ENCODE measurements around the gene TBCC. TPM values are rescaled to one million over a fixed set of nuclear protein-coding genes. Genes with fewer than 3 reads are reported as not detected.
"Not testable (repeated sequence)": the region's sequence is repeated elsewhere in the genome, so short reads cannot be mapped to it uniquely, and the experiment has no call there.

Gene TBCC
- total RNA-seq, 2 donors from 2014 or later = 24.3 to 25.3 TPM

GRCh38 chr6:42714098-42714761 lies 31.7 kb downstream of the TBCC start:
- ATAC-seq (replicated peaks in 1 of 2) = no peak
- H3K36me3 Mint-ChIP-seq (ENCODE audit: insufficient read depth in 2 of 2) = peaks cover 0 to 6% of the 10 kb centered on the region in 2 donors

GRCh38 chr6:42711930-42712329 lies 34.0 kb downstream of the TBCC start:
- no peak overlapping the region for H3K27ac Mint-ChIP-seq
- H3K4me1 Mint-ChIP-seq (ENCODE audit: low read depth) = peaks cover 6% of the 10 kb centered on the region
- peaks cover 0 to 6% of the 10 kb centered on the region in 2 donors for H3K36me3 Mint-ChIP-seq (ENCODE audit: insufficient read depth in 2 of 2)
- H3K4me3 Mint-ChIP-seq = no peak overlapping the region
- peaks cover 3 to 5% of the 10 kb centered on the region in 2 donors for H3K9me3 Mint-ChIP-seq
- ATAC-seq (replicated peaks in 1 of 2) = no peak
- no peak for DNase-seq
- H3K27me3 Mint-ChIP-seq (ENCODE audit: low read depth) = no peaks in the 10 kb centered on the region

More at GRCh38 chr6:42714098-42714761, 31.7 kb downstream of the TBCC start:
- no peak overlapping the region for H3K27ac Mint-ChIP-seq
- DNase-seq = no peak
- peaks cover 3 to 5% of the 10 kb centered on the region in 2 donors for H3K9me3 Mint-ChIP-seq
- H3K4me1 Mint-ChIP-seq (ENCODE audit: low read depth) = no peaks in the 10 kb centered on the region
- no peak overlapping the region for H3K4me3 Mint-ChIP-seq
- no peaks in the 10 kb centered on the region for H3K27me3 Mint-ChIP-seq (ENCODE audit: low read depth)

- H3K9me3 Mint-ChIP-seq = peaks cover 3 to 5% of the 10 kb centered on the region in 2 donors
Measured at GRCh38 chr6:42710316-42710715, 35.6 kb downstream of the TBCC start.

DNA sequence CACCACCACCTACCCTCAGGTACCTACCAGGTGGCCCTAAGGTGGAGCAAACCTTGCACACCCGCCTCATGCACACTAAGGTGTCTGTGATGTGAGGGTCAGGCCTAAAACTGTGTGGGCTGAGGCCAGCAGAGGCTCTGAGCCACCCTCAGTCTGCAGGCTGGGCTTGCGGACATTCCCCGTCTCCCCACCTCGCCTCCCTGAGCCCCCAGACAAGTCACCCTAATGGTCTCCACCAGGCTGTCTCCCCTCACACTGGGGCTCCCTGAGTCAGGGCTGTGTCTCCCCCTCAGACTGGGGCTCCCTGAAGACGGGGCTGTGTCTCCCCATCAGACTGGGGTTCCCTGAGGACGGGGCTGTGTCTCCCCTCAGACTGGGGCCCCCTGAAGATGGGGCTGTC lies 36.0 kb downstream of the TBCC start:
- H3K27me3 Mint-ChIP-seq (ENCODE audit: low read depth) = no peaks in the 10 kb centered on the region
- no peak overlapping the region for H3K27ac Mint-ChIP-seq
- H3K9me3 Mint-ChIP-seq = peaks cover 3 to 5% of the 10 kb centered on the region in 2 donors
- peaks cover 0 to 6% of the 10 kb centered on the region in 2 donors for H3K36me3 Mint-ChIP-seq (ENCODE audit: insufficient read depth in 2 of 2)
- no peak overlapping the region for H3K4me3 Mint-ChIP-seq
- DNase-seq (no peak), ATAC-seq (replicated peaks in 1 of 2) (no peak)
- peaks cover 6% of the 10 kb centered on the region for H3K4me1 Mint-ChIP-seq (ENCODE audit: low read depth)

More at GRCh38 chr6:42710316-42710715, 35.6 kb downstream of the TBCC start:
- Mint-ChIP-seq H3K4me3 (no peak overlapping the region), H3K27ac (no peak overlapping the region), H3K36me3 (ENCODE audit: insufficient read depth in 2 of 2) (peaks cover 0 to 6% of the 10 kb centered on the region in 2 donors), H3K27me3 (ENCODE audit: low read depth) (no peaks in the 10 kb centered on the region), H3K4me1 (ENCODE audit: low read depth) (peaks cover 6% of the 10 kb centered on the region)
- DNase-seq = no peak
- no peak for ATAC-seq (replicated peaks in 1 of 2)

DNA sequence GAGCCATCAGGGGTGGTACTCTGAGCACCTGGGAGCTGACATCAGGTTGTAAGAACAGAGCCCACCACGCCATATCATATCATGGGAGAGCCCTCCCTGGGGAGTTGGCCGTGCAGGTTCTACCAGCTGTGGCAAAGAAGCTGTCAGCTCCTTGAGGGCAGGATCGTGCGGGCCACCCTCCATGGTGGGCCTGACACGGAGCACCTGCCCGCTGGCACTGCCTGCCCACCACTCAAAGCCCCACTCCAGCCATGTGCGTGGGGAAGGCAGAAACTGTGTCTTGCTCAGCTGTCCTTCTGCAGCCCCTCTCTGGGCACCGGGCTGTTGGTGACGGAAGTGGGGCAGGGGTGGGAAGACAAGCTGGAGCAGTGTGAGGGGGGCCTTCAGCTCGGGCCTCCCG lies 37.8 kb downstream of the TBCC start:
- Mint-ChIP-seq H3K36me3 (ENCODE audit: insufficient read depth in 2 of 2) (peaks cover 0 to 6% of the 10 kb centered on the region in 2 donors), H3K27ac (no peak overlapping the region), H3K27me3 (ENCODE audit: low read depth) (no peaks in the 10 kb centered on the region), H3K4me1 (ENCODE audit: low read depth) (peaks cover 6% of the 10 kb centered on the region), H3K4me3 (no peak overlapping the region), H3K9me3 (peaks cover 3 to 5% of the 10 kb centered on the region in 2 donors)
- ATAC-seq (replicated peaks in 1 of 2) = peak in 1 of 2 donors; percentile 12
- no peak for DNase-seq

DNA sequence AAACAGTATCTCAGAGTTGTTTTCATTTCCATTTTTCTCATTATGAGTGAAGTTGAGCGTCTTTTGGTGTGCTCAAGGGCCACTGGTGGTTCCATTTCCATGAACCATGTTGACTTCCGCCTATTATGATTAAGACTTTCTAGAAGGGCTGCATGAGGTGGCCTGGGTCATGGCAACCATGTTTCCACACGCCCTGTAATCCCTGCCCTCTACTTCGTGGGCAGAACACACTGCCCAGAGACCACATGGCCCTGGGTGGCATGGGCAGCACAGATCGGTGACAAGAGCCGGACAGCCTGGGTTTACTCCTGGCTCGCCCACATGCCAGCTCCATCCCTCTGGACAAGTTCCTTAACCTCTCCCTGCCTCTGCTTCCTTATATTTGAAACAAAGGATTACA lies 38.3 kb downstream of the TBCC start:
- Mint-ChIP-seq H3K27me3 (ENCODE audit: low read depth) (no peaks in the 10 kb centered on the region), H3K4me1 (ENCODE audit: low read depth) (peaks cover 6% of the 10 kb centered on the region), H3K36me3 (ENCODE audit: insufficient read depth in 2 of 2) (peaks cover 0 to 6% of the 10 kb centered on the region in 2 donors), H3K9me3 (peaks cover 3 to 5% of the 10 kb centered on the region in 2 donors), H3K4me3 (no peak overlapping the region), H3K27ac (no peak overlapping the region)
- ATAC-seq (replicated peaks in 1 of 2) = peak; percentile 39 to 72
- DNase-seq = no peak

DNA sequence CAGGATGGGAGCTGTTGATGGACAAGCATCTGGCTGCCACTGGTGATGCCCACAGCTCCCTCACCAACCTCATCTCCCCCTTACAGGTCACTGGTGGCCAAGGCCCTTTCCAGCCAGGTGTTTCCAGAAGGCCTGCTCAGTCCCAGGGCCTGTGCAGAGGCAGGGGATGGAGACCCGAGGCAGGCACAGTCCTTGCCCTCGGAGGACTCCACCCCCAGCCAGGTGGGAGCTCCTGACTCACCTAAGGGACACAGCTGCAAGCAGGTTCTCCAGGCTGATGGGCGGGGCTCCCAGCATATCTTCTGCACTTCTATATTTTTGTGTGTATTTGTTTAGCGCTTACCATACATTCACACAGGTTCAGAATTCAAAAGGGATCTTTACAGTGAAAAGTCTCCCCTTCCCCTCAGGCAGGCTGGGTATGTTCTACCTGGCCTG lies 40.9 kb downstream of the TBCC start:
- H3K27me3 Mint-ChIP-seq (ENCODE audit: low read depth) = no peaks in the 10 kb centered on the region
- no peaks in the 10 kb centered on the region for H3K36me3 Mint-ChIP-seq (ENCODE audit: insufficient read depth in 2 of 2)
- H3K4me1 Mint-ChIP-seq (ENCODE audit: low read depth) = peaks cover 6% of the 10 kb centered on the region
- no peak overlapping the region for H3K4me3 Mint-ChIP-seq
- no peak overlapping the region for H3K27ac Mint-ChIP-seq
- ATAC-seq (replicated peaks in 1 of 2) (peak in 1 of 2 donors; percentile 14), DNase-seq (no peak)
- no peaks in the 10 kb centered on the region for H3K9me3 Mint-ChIP-seq

DNA sequence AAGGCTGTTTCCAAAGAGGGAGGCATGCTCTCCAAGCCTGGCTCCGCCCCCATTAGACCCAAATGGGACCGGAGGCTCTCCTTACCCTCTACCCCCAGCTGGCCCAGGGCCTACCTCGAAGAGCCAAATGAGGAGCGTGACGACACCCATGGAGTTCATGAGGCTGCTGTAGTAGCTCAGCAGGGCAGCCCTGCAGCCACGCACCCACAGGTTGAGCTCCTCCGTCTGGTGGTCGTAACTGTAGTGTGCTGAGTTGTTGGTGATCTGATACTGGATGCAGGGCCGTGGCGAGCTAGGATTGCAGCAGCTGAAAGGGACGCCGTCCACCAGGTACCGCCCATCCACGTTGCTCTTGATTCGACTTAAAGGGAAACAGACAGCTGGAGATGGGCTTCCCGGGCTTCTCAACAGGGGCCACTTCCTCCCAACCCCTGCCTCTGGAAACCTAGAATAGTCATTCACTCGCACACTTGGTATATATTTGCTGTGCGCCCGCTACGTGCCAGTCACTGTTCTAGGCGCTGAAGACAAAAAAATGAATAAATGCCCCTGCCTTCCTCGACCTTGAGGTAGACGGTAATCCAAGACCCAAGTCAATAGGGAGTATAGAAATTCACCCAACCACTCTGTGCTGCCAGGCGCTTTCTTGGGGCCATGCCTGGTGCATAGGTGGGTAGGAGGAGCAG lies 41.5 kb downstream of the TBCC start:
- Mint-ChIP-seq H3K27ac (no peak overlapping the region), H3K27me3 (ENCODE audit: low read depth) (no peaks in the 10 kb centered on the region), H3K9me3 (no peaks in the 10 kb centered on the region), H3K36me3 (ENCODE audit: insufficient read depth in 2 of 2) (no peaks in the 10 kb centered on the region), H3K4me1 (ENCODE audit: low read depth) (peaks cover 6% of the 10 kb centered on the region), H3K4me3 (no peak overlapping the region)
- ATAC-seq (replicated peaks in 1 of 2) = peak in 1 of 2 donors; percentile 8
- DNase-seq = no peak

GRCh38 chr6:42702786-42703185 lies 43.1 kb downstream of the TBCC start:
- H3K9me3 Mint-ChIP-seq; H3K36me3 Mint-ChIP-seq (ENCODE audit: insufficient read depth in 2 of 2); ATAC-seq (replicated peaks in 1 of 2); H3K4me1 Mint-ChIP-seq (ENCODE audit: low read depth); DNase-seq; H3K4me3 Mint-ChIP-seq; H3K27ac Mint-ChIP-seq; H3K27me3 Mint-ChIP-seq (ENCODE audit: low read depth): not testable (repeated sequence)

GRCh38 chr6:42702200-42702599 lies 43.7 kb downstream of the TBCC start:
- H3K9me3 Mint-ChIP-seq = no peaks in the 10 kb centered on the region
- peak in 1 of 2 donors; percentile 38 for ATAC-seq (replicated peaks in 1 of 2)

DNA sequence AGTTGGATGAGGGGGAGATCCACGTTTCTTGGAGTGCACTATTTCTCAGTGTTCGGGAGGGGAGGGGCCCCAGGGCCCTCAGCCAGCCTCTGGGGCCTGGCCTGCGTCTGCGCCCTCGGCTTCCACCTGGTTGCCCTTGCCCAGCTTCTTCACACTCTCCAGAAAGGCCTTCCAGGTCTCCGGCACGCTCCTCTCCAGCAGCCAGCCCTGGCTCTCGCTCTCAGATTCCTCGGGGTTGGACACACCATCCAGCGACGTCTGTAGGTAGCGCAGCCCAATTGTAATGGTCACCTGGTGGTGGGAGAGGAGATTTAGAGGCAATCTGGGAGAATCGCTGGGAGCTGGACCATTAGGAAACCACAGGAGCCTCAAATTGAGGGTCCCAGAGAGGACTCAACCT lies 47.7 kb downstream of the TBCC start:
- ATAC-seq (replicated peaks in 1 of 2) (no peak), DNase-seq (no peak)
- Mint-ChIP-seq H3K4me3 (no peak overlapping the region), H3K9me3 (no peaks in the 10 kb centered on the region), H3K36me3 (ENCODE audit: insufficient read depth in 2 of 2) (peaks cover 0 to 4% of the 10 kb centered on the region in 2 donors), H3K27me3 (ENCODE audit: low read depth) (no peaks in the 10 kb centered on the region), H3K4me1 (ENCODE audit: low read depth) (peaks cover 11% of the 10 kb centered on the region), H3K27ac (no peak overlapping the region)

More at GRCh38 chr6:42702200-42702599, 43.7 kb downstream of the TBCC start:
- no peak for DNase-seq
- peaks cover under 1% of the 10 kb centered on the region for H3K4me1 Mint-ChIP-seq (ENCODE audit: low read depth)
- no peaks in the 10 kb centered on the region for H3K27me3 Mint-ChIP-seq (ENCODE audit: low read depth)
- no peaks in the 10 kb centered on the region for H3K36me3 Mint-ChIP-seq (ENCODE audit: insufficient read depth in 2 of 2)
- no peak overlapping the region for H3K27ac Mint-ChIP-seq
- H3K4me3 Mint-ChIP-seq = no peak overlapping the region

GRCh38 chr6:42697268-42697655 lies 48.6 kb downstream of the TBCC start:
- Mint-ChIP-seq H3K4me3 (no peak overlapping the region), H3K27me3 (ENCODE audit: low read depth) (no peaks in the 10 kb centered on the region), H3K27ac (peak overlapping the region; percentile 54), H3K9me3 (no peaks in the 10 kb centered on the region), H3K4me1 (ENCODE audit: low read depth) (peaks cover 20% of the 10 kb centered on the region), H3K36me3 (ENCODE audit: insufficient read depth in 2 of 2) (peaks cover 3 to 4% of the 10 kb centered on the region in 2 donors)
- no peak for ATAC-seq (replicated peaks in 1 of 2)
- no peak for DNase-seq

- H3K27me3 Mint-ChIP-seq (ENCODE audit: low read depth) = no peaks in the 10 kb centered on the region
- DNase-seq (no peak), ATAC-seq (replicated peaks in 1 of 2) (no peak)
- no peaks in the 10 kb centered on the region for H3K9me3 Mint-ChIP-seq
- peaks cover 22% of the 10 kb centered on the region for H3K4me1 Mint-ChIP-seq (ENCODE audit: low read depth)
- peak overlapping the region; percentile 54 for H3K27ac Mint-ChIP-seq
- no peak overlapping the region for H3K4me3 Mint-ChIP-seq
- H3K36me3 Mint-ChIP-seq (ENCODE audit: insufficient read depth in 2 of 2) = peaks cover 3 to 4% of the 10 kb centered on the region in 2 donors
Measured at GRCh38 chr6:42696526-42697267, 49.2 kb downstream of the TBCC start.

Data from activated T-cell treated with anti-CD3 and anti-CD28 coated beads, Interleukin-2, amount 50 U/mL, for 72 hours (primary cell).